ENCODE measurements around the gene ERO1B.

GRCh38 chr1:236207121-236207520 is 74.6 kb downstream of the ERO1B start:
- TF ChIP-seq CTCF (IDR thresholded peaks at IDR 0.05) = no peak
- TF ChIP-seq POLR2AphosphoS5 (IDR thresholded peaks at IDR 0.05) = no peak
